IPS-11a (cell line): ENCODE measurements around the gene SIM1.

ENCODE experiments used
- H3K4me3 ChIP-seq: one replicate; pipeline ENCODE4 v1.5.1; 2013; ENCODE audit warnings: low read depth, low read length, control low read depth

SIM1 gene

GRCh38 chr6:100470422-100471120, 5.8 kb upstream of the SIM1 start:
- no peak overlapping the region for H3K4me3 ChIP-seq

DNA sequence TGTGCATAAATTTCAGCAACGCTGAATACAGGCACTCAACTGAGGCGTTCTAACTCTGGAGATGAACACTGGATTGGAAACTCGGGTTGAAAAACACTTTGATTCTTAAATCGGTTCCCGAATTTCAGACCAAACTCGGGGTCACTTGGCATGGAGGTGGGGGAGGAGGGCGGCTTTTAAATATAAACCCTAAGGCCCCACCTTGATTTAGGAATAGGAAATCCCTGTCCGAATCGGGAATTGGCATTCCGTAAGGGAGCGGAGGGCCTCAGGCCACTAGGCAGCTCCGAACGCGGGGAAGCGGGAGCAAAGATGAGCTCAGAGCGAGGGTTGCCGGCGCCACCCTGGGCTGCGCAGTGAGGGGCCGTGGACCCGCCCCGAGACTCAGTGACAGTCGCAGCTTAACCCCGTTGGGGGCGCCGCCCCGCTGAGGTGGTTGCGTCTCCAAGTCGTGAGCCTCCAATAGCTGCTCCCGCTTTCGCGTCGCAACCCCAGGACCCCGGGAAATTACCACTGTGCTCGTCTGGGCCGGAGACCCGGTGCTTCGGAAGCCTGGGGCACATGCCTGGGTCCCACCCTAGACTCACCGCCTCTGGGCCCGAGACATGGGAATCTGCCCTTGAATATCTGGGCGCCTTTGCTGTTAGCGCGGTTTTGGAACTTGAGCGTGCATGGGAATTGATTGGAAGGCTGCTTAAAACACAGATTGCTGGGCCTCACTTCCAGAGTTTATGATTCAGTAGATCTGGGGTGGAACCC, 4.6 kb upstream of the SIM1 start:
- no peak overlapping the region for H3K4me3 ChIP-seq

GRCh38 chr6:100468016-100468622, 3.4 kb upstream of the SIM1 start:
- no peak overlapping the region for H3K4me3 ChIP-seq

GRCh38 chr6:100467129-100468015, 2.7 kb upstream of the SIM1 start:
- H3K4me3 ChIP-seq: no peak overlapping the region

DNA sequence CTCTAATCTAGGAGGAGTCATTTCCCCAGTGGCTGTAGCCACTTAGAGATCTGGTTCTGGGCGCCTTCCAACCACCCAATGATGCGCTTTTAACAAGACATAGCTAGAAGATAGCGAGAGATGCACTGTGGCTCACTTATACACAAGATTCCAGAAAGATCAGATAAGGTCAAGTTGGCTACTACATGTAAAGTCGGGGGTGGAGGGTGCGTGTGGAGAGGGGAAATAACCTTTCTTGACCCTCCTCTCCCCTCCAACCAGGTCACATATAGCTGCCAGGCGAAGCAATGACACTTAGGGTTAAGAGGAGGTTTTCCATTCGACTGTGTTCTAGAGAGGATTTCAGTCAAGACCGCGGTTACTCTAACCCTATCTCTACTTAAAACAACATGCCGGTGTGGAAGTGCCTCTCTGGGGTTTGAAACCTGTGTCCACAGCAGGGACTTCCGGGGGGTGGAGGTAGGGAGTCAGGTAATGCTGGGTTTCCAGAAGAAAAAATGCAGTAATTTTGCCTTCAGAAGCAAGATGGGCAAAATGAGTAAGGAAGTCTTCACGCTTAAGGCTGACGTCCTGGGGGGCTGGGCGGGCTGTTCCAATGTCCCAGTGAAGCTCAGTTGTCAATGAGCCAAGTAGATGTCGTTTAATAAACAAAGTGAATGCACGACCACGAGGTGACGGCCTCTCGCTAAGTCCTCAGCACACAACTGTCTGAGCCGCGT, 1.8 kb upstream of the SIM1 start:
- no peak overlapping the region for H3K4me3 ChIP-seq

- no peak overlapping the region for H3K4me3 ChIP-seq
Measured at GRCh38 chr6:100465701-100466409, 1.1 kb upstream of the SIM1 start.

DNA sequence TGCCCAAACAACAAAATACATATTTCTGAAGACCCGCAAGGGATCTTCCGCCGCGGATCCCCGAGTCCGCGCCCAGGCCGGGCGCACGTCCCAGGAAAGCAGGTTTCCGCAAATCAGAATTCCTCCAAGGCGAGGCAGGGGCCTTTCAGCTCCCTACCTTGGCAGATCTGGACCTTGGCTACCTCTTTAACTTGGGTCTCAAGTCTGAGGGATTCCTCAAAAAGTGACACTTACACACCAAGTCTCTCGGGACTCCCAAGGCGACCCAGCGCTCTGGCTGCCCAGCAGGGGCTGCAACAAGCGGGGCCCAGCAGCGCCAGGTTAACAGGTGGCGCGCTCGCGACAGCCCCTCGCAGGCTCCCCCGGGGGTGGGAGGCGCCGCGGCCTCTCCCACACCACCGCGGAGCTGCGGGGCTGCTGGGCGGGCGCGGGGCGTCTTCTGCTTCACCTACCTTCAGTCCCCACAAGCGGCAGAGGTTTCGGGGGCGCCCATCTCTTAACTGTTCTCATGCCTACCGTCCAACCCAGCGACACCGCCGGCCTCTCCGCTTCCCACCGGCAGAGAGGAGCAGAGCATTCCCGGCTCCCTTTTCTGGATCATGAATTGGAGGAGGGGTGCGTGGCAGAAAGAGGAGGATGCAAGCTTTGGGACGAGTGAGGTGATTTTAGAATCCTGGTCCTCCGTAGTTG, 414 bp downstream of the SIM1 start:
- no peak overlapping the region for H3K4me3 ChIP-seq

GRCh38 chr6:100463630-100464161, 1.0 kb downstream of the SIM1 start:
- H3K4me3 ChIP-seq: no peak overlapping the region

- H3K4me3 ChIP-seq: no peak overlapping the region
Measured at GRCh38 chr6:100462706-100463629, 1.8 kb downstream of the SIM1 start.

GRCh38 chr6:100461917-100462705, 2.6 kb downstream of the SIM1 start:
- no peak overlapping the region for H3K4me3 ChIP-seq

DNA sequence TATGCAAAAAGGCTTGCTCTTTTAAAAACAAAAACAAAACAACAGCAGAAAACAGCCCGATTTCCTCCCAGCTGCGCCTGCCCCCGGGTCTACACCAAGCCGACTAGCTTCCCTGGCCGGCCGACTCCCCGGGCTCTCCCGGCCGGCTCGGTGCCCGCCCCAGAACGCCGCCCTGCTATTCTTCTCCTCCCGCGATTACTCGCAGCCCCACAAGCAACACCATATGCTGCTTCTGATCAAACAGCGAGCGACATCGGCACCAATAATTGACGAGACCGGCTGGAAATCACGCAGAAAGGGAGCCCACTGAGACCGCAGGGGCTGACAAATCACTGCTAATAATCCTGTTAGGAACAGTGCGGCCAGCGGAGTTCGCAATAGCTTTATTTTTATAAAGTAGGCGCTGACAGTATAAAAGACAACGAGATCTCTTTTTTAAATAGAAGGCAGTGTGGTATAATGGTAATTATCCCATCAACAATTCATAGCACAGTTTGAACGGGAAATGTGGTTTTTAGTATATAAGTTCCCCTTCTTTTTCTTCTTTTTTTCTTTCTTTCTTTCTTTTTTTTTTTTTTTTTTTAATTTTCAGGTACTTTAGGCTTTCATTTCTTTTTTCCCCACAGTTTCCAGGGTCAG, 3.3 kb downstream of the SIM1 start:
- H3K4me3 ChIP-seq: no peak overlapping the region

- H3K4me3 ChIP-seq: no peak overlapping the region
Measured at GRCh38 chr6:100460650-100461204, 4.0 kb downstream of the SIM1 start.

DNA sequence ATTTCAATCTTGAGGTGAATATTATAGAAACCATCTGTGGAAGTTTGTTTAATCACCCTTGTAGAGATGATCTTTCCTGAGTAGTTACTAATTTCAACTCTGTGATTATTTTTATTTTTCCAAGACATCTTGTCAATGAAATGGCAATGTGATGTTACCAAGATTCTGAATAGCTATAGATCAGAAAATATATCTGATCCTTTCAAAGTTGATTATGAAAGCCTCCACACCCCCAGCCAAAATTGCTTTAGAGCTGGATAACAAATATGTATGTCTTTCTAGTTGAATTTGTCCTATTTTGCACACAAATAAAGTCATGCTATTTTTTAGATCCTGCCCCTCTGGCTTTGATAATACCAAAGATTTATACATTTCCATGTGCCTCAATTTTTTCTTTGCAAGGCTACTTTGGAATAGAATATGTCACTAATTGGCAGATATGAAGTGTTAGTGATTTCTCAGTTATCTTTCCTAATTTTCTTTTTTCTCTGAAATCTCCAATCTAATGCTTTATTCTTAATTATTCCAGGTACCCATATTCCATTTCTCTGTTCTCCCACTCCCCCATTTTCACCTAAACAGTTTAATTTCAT, 5.0 kb downstream of the SIM1 start:
- H3K4me3 ChIP-seq: no peak overlapping the region

- H3K4me3 ChIP-seq: no peak overlapping the region
Measured at GRCh38 chr6:100458841-100459591, 5.7 kb downstream of the SIM1 start.

- H3K4me3 ChIP-seq: peak overlapping the region; percentile 10
Measured at GRCh38 chr6:100457311-100457990, 7.3 kb downstream of the SIM1 start.
